PC-9 (cell line): ENCODE data around the gene SLC5A7. TPM values are rescaled to one million over a fixed set of nuclear protein-coding genes. Genes with fewer than 3 reads are reported as not detected.

Experiments
- Bru-seq: library from RNA; stranded (reverse); fragments of 400-500 nt; gene quantifications from one replicate; lab custom pipeline; 2021; lab: Mats Ljungman, UMichigan
- BruChase-seq, 2 experiments: library from RNA; stranded (reverse); fragments of 400-500 nt; gene quantifications; one replicate each; lab custom pipeline; 2021; lab: Mats Ljungman, UMichigan
- BruUV-seq: library from RNA; stranded (reverse); fragments of 400-500 nt; replicated peaks from 2 replicates; lab custom pipeline; 2021; lab: Mats Ljungman, UMichigan
- CTCF ChIA-PET: fragments of 300-600 bp; sonication (Branson Sonifier 250); formaldehyde crosslinking; loops from one replicate; lab custom pipeline; 2022; ENCODE audit warnings: antibody characterized with exemption; lab: Charles Lee
- POLR2A ChIA-PET: fragments of 300-600 bp; sonication (Branson Sonifier 250); formaldehyde crosslinking; loops from one replicate; lab custom pipeline; 2022; ENCODE audit warnings: antibody characterized with exemption; ENCODE audit not compliant: unreplicated experiment; lab: Charles Lee
- DNase-seq, 2 experiments: peaks; one replicate each; pipeline versions ENCODE4 v3.0.0 to v3.0.0-alpha.2; 2015 to 2022; ENCODE audit warnings: mixed read lengths in 1 of 2
- H2AFZ ChIP-seq: fragments of 200-600 bp; sonication (generic); 2 replicates; pipeline ENCODE4 v1.8.1; 2017; ENCODE audit warnings: antibody characterized with exemption
- H3F3A ChIP-seq: fragments of 200-600 bp; sonication (generic); 2 replicates; pipeline ENCODE4 v1.8.1; 2017; ENCODE audit warnings: antibody characterized with exemption, mild to moderate bottlenecking, low read depth; ENCODE audit not compliant: insufficient read depth
- H3K27ac ChIP-seq: fragments of 200-600 bp; sonication (generic); 2 replicates; pipeline ENCODE4 v1.6.1; 2016; ENCODE audit warnings: mixed run types
- H3K27me3 ChIP-seq: fragments of 200-600 bp; sonication (generic); 2 replicates; pipeline ENCODE4 v1.6.1; 2016; ENCODE audit warnings: low read depth, mixed run types; ENCODE audit not compliant: insufficient read depth
- H3K36me3 ChIP-seq: fragments of 200-600 bp; sonication (generic); 2 replicates; pipeline ENCODE4 v1.6.1; 2016; ENCODE audit warnings: low read depth, mixed run types
- H3K4me1 ChIP-seq: fragments of 200-600 bp; sonication (generic); replicated peaks from 2 replicates; pipeline ENCODE4 v1.6.1; 2016; ENCODE audit warnings: mixed run types; ENCODE audit not compliant: insufficient read depth
- H3K4me2 ChIP-seq: fragments of 200-600 bp; sonication (generic); 2 replicates; pipeline ENCODE4 v1.6.1; 2017; ENCODE audit warnings: mixed run types
- H3K4me3 ChIP-seq: fragments of 200-600 bp; sonication (generic); 2 replicates; pipeline ENCODE4 v1.6.1; 2016; ENCODE audit warnings: mixed run types
- H3K79me2 ChIP-seq: fragments of 200-600 bp; sonication (generic); 2 replicates; pipeline ENCODE4 v1.6.1; 2017; ENCODE audit warnings: low read depth, mixed run types
- H3K9me2 ChIP-seq: fragments of 200-600 bp; sonication (generic); 2 replicates; pipeline ENCODE4 v1.8.1; 2017; ENCODE audit warnings: mild to moderate bottlenecking; ENCODE audit not compliant: insufficient read depth
- H3K9me3 ChIP-seq: fragments of 200-600 bp; sonication (generic); 2 replicates; pipeline ENCODE4 v1.8.1; 2016; ENCODE audit warnings: low read depth; ENCODE audit not compliant: insufficient read depth
- H4K20me1 ChIP-seq: fragments of 200-600 bp; sonication (generic); 2 replicates; pipeline ENCODE4 v1.8.1; 2017; ENCODE audit not compliant: insufficient read depth
- EZH2 ChIP-seq: fragments of 200-600 bp; sonication (generic); IDR thresholded peaks from 2 replicates; pipeline ENCODE4 v1.8.0; 2017; ENCODE audit warnings: antibody characterized with exemption, low read depth
- intact Hi-C: fragments of 100-400 bp; cut with micrococcal nuclease; formaldehyde crosslinking; loops from one replicate; pipeline ENCODE4 v1.10.0; 2022; ENCODE audit not compliant: unreplicated experiment
- long read RNA-seq: library from polyadenylated mRNA; stranded (forward); transcript quantifications from one replicate; pipeline ENCODE4 v2.0.0, GENCODE V29; 2022
- total RNA-seq: library from RNA; stranded (reverse); gene quantifications from 2 replicates; pipeline ENCODE4 v1.2.3, GENCODE V29; 2021
- TF ChIP-seq, protein P1 (sequence below): fragments of 200-600 bp; sonication (generic); conservative IDR thresholded peaks from 2 replicates; pipeline ENCODE4 v1.6.1; 2017; ENCODE audit warnings: mixed run types, antibody characterized with exemption, mild to moderate bottlenecking, moderate library complexity

SLC5A7 gene
- not detected in 2 replicates for total RNA-seq
- not detected for Bru-seq, nascent RNA
- BruChase-seq, experiment 1, labeled RNA remaining after a 2-hour chase: not detected
- not detected for BruChase-seq, experiment 2, labeled RNA remaining after a 6-hour chase
- long read RNA-seq: 0 reads

- Histone ChIP-seq H3K27ac (no peak within 1 kb of the TSS), H3K9me2 (no peaks in the 10 kb centered on the region), H3K4me3 (no peak within 1 kb of the TSS), H3F3A (no peaks in the 10 kb centered on the region), H3K36me3 (no peaks in the 10 kb centered on the region), H3K4me1 (peaks cover 1% of the 10 kb centered on the region), H4K20me1 (no peaks in the 10 kb centered on the region), H2AFZ (no peak within 1 kb of the TSS), H3K4me2 (no peak within 1 kb of the TSS), H3K79me2 (no peaks in the 10 kb centered on the region), H3K9me3 (no peaks in the 10 kb centered on the region), H3K27me3 (peaks cover 6% of the 10 kb centered on the region; the same call in 1 of the 2 replicates)
- intact Hi-C loops: no loop called here
- no peak for DNase-seq
- POLR2A ChIA-PET: no interaction called here
- CTCF ChIA-PET: no interaction called here
- BruUV-seq: no TSS peak
- no peak for TF ChIP-seq EZH2
- TF ChIP-seq, protein P1, sequence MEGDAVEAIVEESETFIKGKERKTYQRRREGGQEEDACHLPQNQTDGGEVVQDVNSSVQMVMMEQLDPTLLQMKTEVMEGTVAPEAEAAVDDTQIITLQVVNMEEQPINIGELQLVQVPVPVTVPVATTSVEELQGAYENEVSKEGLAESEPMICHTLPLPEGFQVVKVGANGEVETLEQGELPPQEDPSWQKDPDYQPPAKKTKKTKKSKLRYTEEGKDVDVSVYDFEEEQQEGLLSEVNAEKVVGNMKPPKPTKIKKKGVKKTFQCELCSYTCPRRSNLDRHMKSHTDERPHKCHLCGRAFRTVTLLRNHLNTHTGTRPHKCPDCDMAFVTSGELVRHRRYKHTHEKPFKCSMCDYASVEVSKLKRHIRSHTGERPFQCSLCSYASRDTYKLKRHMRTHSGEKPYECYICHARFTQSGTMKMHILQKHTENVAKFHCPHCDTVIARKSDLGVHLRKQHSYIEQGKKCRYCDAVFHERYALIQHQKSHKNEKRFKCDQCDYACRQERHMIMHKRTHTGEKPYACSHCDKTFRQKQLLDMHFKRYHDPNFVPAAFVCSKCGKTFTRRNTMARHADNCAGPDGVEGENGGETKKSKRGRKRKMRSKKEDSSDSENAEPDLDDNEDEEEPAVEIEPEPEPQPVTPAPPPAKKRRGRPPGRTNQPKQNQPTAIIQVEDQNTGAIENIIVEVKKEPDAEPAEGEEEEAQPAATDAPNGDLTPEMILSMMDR: no peak
These were observed at the start of gene SLC5A7 for GRCh38 chr2:107986278-107987217. Gene SLC5A7 (plus strand): TSS chr2:107986524. CDS start chr2:107988156, 1,632 bp downstream.

- Histone ChIP-seq H3K27me3 (0 out of 2 replicates have a peak, but pooled peaks cover 9% of the 10 kb centered on the region), H2AFZ (no peak overlapping the region), H3K36me3 (no peaks in the 10 kb centered on the region), H3K9me2 (no peaks in the 10 kb centered on the region; the same call in 1 of the 2 replicates), H3K4me1 (no peaks in the 10 kb centered on the region), H3K27ac (no peak overlapping the region), H3K4me3 (no peak overlapping the region), H4K20me1 (no peaks in the 10 kb centered on the region), H3F3A (no peaks in the 10 kb centered on the region), H3K79me2 (no peaks in the 10 kb centered on the region), H3K9me3 (no peaks in the 10 kb centered on the region), H3K4me2 (no peak overlapping the region)
- CTCF ChIA-PET: no interaction called here
- intact Hi-C loops: no loop called here
- no peak for DNase-seq
- BruUV-seq: no TSS peak
- POLR2A ChIA-PET: no interaction called here
- TF ChIP-seq EZH2: no peak
- TF ChIP-seq, protein P1: no peak
These were observed 24.9 kb upstream of the SLC5A7 start for GRCh38 chr2:107961395-107961794.

DNA sequence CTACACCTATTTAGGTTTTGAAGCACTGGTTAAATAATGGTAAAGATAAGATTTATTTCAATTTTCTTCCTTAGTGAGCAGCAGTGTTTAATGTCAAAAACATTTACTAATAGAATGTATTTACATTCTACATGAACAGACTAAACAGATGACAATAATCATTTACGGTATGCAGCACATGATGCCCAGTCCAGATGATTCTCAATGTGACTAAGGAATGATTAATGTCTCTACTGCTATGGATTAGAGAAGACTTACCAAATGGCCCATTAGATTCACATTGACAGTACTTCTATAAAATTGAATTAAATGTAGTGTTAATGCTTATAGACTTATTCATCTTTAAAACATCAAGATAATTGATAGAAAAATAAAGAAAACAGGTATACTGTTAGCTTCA, 22.1 kb upstream of the SLC5A7 start:
- no peak for TF ChIP-seq EZH2
- TF ChIP-seq, protein P1: no peak
- H3K9me3 ChIP-seq: no peaks in the 10 kb centered on the region
- H3K9me2 ChIP-seq: no peaks in the 10 kb centered on the region; the same call in 1 of the 2 replicates
- no peak overlapping the region for H2AFZ ChIP-seq
- H3K4me1 ChIP-seq: no peaks in the 10 kb centered on the region
- BruUV-seq: no TSS peak
- no peak for DNase-seq
- POLR2A ChIA-PET: no interaction called here
- H3F3A ChIP-seq: no peaks in the 10 kb centered on the region
- intact Hi-C loops: no loop called here
- CTCF ChIA-PET: no interaction called here
- no peaks in the 10 kb centered on the region for H4K20me1 ChIP-seq
- no peak overlapping the region for H3K4me3 ChIP-seq
- H3K4me2 ChIP-seq: no peak overlapping the region
- H3K36me3 ChIP-seq: no peaks in the 10 kb centered on the region
- no peaks in the 10 kb centered on the region for H3K79me2 ChIP-seq
- H3K27ac ChIP-seq: no peak overlapping the region
- 0 out of 2 replicates have a peak, but pooled peaks cover 9% of the 10 kb centered on the region for H3K27me3 ChIP-seq
